HG03039 (cell line): Measurements from ENCODE around the gene RASGRP3.

ENCODE experiments used
- ATAC-seq: cut with Tn5 transposase; IDR thresholded peaks from one replicate; pipeline ENCODE4 v1.9.1; 2021; ENCODE audit warnings: mild to moderate bottlenecking, moderate library complexity; ENCODE audit not compliant: unreplicated experiment

RASGRP3 gene

DNA sequence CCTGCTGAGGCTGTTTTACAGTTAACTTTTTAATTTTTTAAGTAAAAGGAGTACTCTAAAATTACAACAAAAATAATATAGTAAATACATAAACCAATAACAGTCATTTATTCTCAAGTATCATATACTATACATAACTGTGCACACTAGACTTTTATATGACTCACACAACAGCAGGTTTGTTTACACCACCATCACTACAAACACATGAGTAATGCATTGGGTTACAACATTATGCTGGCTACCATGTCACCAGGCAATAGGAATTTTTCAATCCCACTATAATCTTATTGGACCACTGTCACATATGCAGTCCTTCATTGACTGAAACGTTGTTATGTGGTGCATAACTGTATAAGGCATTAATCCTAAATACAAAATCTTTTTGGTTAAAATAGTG is 42.5 kb downstream of the RASGRP3 start:
- no peak for ATAC-seq

- no peak for ATAC-seq
These were observed 45.4 kb downstream of the RASGRP3 start for GRCh38 chr2:33521791-33522281.

DNA sequence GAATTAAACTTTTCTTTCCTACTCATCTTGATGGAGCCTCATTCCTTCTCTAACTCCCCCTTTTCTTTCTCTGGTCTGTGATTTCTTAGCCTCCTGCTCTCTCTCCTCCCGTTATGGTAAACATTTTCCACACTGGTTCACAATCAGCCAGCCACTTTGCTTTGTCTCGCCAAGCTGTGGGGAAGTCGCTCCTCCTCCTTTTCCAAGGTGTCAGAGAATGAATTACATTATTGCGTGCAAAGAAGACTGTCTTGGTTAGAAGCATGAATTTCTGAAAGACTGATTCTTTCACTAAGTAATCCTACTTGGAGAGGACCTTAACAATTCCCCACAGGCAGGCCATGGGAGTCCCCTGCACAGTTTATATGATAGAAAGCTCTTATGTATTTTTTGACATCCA is 46.1 kb downstream of the RASGRP3 start:
- no peak for ATAC-seq

GRCh38 chr2:33525666-33526065 is 49.2 kb downstream of the RASGRP3 start:
- no peak for ATAC-seq

DNA sequence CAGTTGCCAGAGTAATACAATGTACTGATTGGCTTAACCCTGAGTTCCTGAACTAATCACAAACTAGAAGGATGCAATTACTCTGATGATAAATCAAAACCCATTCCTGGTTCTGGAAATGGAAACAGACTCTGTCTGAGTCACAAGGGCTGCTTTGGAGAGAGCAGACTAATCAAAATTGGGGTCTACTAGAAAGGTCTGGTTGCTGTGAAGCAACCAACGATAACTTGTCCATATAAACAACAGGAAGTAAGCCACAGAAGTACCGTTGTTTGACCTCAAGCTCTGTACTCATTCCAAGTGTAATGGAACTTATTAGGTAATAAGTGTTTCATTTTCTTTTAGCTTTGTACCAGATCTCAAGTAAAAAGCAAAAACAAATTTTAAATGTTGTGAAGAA is 49.7 kb downstream of the RASGRP3 start:
- ATAC-seq, result no peak

DNA sequence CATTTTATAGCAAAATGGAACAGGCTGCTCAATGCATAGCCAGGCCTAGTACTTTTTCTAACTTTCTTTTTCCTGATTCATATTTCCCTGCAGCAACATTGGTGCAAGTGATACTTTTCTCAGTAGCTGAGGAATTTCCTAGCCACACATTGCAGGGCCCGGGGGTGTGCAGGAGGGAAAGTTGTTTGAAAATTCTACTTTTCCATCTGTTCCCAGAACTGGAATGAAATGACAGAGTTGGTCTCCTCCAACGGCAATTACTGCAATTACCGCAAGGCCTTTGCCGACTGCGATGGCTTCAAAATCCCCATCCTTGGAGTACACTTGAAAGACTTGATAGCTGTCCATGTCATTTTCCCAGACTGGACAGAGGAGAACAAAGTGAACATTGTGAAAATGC is 50.5 kb downstream of the RASGRP3 start:
- ATAC-seq, result no peak

GRCh38 chr2:33528441-33528950 is 52.0 kb downstream of the RASGRP3 start:
- no peak for ATAC-seq

GRCh38 chr2:33529771-33530481 is 53.5 kb downstream of the RASGRP3 start:
- no peak for ATAC-seq

DNA sequence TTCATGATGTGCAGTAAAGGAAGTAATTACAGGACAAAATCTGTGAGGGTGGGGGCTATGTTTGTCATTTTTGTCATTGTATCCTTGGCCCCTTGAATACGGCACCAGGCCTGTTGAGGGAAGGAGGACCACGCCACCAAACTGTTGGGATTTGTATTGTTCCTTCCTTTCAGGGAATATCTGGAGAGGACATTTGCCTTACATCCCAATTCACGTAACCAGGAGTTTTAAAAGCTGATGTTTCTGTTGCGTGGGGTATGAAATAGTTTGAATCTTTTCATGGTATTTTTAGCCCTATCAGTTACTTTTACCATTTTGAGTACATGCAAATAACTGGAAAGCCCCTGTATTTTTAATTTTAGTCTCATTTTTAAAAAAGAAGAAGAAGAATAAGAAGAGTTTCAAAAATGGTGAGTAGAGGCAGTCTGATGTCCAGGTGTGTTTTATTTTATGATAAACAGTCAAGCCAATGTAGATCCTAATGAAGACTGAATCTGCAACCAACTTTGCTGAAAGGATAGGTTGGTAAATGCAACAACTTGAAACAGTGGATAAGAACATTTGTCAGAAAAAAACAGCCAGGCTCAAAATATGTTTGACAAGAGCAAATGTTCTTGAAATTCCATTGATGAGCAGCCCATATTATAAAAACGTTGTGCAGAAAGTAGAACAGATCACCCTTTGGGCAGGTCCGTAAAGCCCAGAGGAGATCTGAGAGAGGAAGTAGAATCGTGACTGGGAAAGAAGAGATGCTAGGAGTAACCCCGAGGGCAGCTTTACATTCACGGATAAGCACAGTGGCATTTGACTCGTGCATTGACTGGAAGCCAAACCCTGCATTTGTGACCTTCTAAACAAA is 54.5 kb downstream of the RASGRP3 start:
- ATAC-seq, result no peak

DNA sequence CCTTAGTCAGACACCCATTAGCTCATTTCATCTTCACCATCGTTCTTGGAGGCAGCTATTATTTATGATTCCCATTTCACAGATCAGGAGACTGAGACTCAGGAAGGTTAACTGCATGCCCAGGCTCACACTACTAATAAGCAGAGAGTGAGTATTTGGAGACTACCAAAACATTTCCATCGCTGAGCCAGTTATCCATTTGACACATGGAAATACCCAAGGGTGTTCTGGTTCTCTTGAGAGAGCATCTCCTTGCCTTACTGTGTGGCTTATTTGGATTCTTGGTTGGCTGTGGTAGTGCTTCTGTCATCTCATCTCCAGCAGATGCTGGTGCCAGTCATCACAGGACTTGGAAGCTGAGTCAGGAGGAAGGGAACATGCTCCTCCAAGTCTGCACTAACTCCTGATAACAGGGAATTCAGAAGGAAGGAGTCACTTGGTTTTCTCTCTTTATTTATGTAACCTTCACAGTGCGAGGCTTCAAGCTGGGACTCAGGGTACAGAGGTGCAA is 55.2 kb downstream of the RASGRP3 start:
- ATAC-seq, result no peak

DNA sequence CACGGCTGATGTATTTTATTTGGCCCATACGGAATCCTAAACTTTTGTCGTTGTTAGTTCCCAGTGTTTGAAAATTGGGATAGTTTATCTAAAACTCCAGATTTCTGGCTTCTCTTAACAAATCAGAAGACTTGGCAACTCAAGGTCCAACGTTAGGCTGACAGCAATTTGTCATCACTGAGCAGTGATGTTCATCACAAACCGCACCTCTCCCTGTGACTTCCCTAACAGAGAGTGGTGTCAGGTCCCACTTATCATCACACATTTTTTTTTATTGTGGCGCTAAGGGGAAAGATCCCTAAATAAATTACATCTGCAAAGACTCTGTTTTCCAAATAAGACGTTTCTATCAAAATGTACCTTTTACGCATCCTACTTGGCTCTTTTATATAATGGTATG is 55.7 kb downstream of the RASGRP3 start:
- no peak for ATAC-seq

DNA sequence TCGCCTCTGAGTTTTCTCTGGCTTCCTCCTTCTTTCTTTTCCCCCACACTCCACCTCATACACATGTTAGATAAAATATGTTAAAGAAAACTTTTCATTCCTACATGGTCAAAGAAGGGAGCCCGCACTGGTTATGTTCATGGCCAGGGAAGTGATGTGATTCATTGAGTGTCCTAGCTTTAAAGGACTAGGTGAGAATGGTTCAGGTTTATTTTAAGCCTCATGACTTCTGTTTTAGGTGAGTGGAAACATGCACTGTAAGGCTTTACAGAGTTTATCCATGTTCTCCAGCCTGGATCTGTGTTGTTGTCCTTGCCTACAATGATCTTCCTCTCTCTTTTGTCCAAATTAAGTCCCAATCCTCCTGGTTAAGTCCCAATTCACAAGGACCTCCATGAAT is 56.5 kb downstream of the RASGRP3 start:
- ATAC-seq, result no peak

DNA sequence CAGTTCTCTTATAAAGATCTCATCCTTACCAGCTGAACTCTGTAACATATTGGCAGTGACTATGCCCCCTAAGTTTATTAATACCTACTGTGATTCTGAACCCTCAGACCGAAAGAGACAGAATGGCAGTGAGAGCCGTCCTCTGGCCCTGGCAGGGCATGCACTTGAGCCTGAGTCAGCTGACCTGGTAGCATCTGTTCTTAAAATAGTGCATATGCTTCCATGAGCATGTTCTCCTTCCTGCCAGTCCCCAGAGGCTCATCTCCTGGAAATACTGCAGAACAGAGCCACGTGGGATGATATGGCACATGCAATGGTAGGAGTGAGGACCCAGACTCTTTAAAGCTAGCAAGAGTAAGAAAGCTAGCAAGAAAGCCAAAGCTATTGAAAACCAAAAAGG is 59.0 kb downstream of the RASGRP3 start:
- no peak for ATAC-seq

DNA sequence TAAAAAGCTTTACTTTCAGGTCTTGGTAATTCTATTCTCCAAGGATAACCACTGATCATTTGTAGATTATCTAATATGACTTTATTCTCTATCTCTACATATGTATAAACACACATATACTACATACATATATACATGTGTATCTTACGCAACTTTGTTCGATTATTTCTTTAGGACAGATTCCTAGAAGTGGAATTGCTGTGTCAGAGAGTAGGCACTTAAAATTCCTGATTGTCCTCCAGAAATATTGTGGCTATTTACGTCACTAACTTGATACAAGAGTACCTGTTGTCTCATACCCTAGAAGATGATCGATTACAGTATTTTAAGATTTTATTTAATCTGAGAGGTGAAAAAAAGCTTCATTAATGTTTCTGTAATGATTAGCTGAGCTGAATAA is 64.8 kb downstream of the RASGRP3 start:
- ATAC-seq, result no peak

- ATAC-seq, result no peak
These were observed 73.8 kb downstream of the RASGRP3 start for GRCh38 chr2:33550206-33550605.

DNA sequence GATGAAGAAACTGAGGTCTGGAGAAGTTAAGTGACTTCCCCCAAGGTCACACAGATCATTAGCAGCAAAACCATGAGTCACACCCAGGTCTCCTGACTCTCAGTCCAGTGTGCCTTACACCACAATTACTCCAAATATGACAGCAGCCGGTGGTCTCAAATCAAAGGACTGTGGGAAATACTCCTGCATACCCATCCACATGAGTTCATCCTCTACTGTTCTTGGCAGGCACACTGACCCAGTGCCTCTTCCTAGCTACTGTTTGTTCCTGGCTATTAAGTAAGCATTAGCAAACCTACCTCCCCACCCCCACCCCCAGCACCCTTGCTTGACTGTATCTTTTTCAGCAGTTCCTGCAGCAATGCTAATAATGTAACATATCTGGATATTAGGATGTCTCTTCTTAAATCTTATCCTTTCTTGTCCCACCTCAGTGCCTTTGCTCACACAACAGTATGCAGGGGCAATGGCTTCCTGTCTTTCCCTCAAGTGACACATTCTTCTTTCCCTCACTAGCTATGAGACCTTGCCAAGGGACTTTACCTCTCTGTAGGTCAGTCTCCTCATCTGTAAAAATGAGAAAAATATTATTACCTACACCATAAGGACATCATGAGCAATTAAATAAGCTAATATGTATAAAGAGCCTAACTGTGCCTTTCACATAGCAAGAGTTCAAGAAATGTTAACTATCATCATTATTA is 76.5 kb downstream of the RASGRP3 start:
- ATAC-seq, result no peak

- ATAC-seq, result no peak
These were observed 79.2 kb downstream of the RASGRP3 start for GRCh38 chr2:33555681-33556080.

- ATAC-seq, result no peak
These were observed 82.9 kb downstream of the RASGRP3 start for GRCh38 chr2:33559328-33559727.

DNA sequence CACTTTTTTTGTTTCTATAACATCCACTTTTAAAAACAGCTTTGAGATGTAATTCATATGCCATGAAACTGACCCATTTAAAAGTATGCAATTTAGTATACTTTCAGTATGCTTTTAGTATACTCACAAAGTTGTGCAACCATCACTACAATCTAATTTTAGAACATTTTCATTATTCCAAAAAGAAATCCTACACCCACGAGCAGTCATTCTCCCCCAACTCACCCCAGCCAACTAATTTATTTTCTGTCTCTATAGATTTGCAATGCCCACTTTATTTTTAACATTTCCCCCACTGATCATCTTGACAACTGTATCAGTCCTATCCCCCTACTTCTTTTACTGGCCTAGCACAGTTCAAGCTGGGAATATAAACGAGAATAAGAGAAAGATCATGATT is 83.6 kb downstream of the RASGRP3 start:
- ATAC-seq, result no peak

DNA sequence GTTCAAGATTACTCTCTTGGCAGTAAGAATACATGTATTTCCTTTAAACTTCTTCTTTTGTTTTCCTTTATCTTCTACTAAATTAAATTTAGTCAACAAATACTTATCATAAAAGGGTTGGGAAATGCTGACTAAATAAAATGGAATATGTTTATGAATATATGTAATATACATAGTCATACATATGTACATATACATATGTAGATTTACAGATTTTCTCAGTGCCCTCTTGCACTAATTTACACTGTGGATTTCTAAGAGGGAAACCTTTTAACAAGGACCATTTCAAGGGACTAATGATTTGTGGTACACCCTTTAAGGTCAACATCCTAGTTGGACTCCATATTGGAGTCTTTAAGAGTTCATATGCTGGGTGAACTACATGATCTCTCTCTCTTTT is 85.4 kb downstream of the RASGRP3 start:
- no peak for ATAC-seq

- ATAC-seq, result no peak
These were observed 94.2 kb downstream of the RASGRP3 start for GRCh38 chr2:33570681-33571080.
